VCaP (cell line): ENCODE results near the gene LMAN2.

Experiments
- H3K27ac ChIP-seq: fragments of 450-650 bp; 2 replicates; pipeline ENCODE4 v1.5.1; 2017
- TF ChIP-seq, protein P1 (sequence below): fragments of 450-650 bp; conservative IDR thresholded peaks from 2 replicates; pipeline ENCODE4 v1.5.1; 2017; ENCODE audit warnings: mild to moderate bottlenecking, moderate library complexity

LMAN2 gene

DNA sequence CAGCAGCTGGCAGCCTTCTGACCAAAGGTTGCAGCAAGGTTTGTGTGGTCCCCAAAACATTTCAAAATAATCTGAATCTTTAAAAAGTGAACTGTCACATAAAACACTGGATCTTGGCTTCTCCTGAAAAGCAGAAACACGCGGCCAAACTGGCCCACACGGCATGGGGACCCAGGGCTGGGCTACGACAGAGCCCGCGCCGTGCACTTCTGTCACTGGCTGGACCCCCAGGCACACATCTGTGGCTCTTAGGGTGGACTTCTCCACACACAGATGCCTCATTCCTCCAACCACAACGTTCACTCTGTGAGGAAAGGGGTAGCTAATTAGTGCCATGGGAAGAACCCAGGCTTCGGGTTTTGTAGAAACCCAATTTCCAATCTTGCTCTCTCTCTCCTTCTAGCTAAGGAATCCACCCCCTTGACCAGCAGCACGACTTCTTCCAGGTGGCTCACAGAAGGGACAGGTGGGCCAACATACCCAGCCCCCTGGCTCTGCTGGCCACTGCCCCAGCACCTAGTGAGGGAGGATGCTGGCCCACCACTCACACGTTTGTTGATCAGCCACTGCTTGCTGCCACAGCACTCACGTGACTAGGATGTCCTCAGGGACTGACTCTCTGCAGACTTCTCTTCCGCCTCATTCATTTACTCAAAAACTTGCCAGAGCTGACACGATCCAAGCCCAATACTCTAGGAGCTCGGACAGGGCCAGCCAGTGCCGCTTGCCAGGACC lies 17.9 kb downstream of the LMAN2 start:
- no peak overlapping the region for H3K27ac ChIP-seq
- TF ChIP-seq, protein P1, sequence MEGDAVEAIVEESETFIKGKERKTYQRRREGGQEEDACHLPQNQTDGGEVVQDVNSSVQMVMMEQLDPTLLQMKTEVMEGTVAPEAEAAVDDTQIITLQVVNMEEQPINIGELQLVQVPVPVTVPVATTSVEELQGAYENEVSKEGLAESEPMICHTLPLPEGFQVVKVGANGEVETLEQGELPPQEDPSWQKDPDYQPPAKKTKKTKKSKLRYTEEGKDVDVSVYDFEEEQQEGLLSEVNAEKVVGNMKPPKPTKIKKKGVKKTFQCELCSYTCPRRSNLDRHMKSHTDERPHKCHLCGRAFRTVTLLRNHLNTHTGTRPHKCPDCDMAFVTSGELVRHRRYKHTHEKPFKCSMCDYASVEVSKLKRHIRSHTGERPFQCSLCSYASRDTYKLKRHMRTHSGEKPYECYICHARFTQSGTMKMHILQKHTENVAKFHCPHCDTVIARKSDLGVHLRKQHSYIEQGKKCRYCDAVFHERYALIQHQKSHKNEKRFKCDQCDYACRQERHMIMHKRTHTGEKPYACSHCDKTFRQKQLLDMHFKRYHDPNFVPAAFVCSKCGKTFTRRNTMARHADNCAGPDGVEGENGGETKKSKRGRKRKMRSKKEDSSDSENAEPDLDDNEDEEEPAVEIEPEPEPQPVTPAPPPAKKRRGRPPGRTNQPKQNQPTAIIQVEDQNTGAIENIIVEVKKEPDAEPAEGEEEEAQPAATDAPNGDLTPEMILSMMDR: no peak

GRCh38 chr5:177332896-177333260 lies 18.6 kb downstream of the LMAN2 start:
- TF ChIP-seq, protein P1: no peak
- H3K27ac ChIP-seq: no peak overlapping the region

GRCh38 chr5:177332031-177332895 lies 19.2 kb downstream of the LMAN2 start:
- TF ChIP-seq, protein P1: no peak
- no peak overlapping the region for H3K27ac ChIP-seq

- H3K27ac ChIP-seq: no peak overlapping the region
- TF ChIP-seq, protein P1: no peak
These were observed 20.3 kb downstream of the LMAN2 start for GRCh38 chr5:177330991-177331842.

DNA sequence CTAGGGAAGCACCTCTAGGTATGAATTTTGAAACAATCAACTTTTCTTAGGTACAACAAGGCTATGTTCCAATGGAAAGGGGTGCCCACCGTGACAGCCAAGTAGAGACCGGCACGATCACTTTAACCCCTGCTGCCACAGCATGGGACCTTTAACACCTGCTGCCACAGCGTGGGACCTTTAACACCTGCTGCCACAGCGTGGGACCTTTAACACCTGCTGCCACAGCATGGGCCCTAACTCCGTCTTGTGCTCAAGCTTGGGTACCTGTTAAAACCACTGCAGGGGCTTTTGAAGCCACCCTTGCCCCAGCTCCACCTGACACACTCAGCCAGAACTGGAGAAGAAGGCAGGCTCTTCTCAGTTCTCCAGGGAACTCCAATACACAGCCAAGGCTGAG lies 21.6 kb downstream of the LMAN2 start:
- TF ChIP-seq, protein P1: no peak
- no peak overlapping the region for H3K27ac ChIP-seq

DNA sequence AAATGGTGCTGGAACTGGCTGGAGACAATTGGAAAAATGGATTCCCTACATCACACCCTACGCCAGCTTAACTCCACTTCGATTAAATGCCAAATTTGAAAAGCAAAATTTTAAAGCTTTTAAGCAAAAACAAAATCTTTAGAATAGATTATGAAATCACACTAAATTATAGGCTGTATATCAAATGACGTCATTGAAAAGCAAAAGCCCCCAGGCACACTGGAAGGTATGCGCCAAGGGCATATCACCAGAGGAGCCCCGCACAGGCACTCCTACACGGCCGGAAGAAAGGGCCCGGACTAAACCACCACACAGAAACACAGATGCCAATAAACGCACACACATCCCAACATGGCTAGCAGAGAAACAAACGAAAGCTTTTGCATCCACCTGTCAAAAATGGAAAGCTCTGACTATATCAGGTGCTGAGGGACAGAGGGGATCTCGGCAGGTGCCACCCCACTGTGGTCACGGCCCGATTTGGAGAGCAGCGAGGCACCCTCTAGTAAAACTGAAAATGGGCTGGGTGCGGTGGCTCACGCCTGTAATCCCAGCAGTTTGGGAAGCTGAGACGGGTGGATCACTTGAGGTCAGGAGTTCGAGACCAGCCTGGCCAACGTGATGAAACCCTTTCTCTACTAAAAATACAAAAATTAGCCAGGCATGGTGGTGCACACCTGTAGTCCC lies 22.8 kb downstream of the LMAN2 start:
- no peak overlapping the region for H3K27ac ChIP-seq

More for the DNA sequence above, 22.8 kb downstream of the LMAN2 start:
- TF ChIP-seq, protein P1: no peak
